ENCODE measurements around the gene LHPP.

GRCh38 chr10:124449170-124450011 lies 12.2 kb upstream of the LHPP start:
- TF ChIP-seq CTCF (conservative IDR thresholded peaks at IDR 0.05) (no peak), ZFX (IDR thresholded peaks at IDR 0.05) (no peak)
